OCI-M1 (cell line): ENCODE results near the gene RNF34.

Experiments
- DNase-seq: peaks from one replicate; lab custom pipeline; 2025; lab: John Stamatoyannopoulos, UW

Gene RNF34

DNA sequence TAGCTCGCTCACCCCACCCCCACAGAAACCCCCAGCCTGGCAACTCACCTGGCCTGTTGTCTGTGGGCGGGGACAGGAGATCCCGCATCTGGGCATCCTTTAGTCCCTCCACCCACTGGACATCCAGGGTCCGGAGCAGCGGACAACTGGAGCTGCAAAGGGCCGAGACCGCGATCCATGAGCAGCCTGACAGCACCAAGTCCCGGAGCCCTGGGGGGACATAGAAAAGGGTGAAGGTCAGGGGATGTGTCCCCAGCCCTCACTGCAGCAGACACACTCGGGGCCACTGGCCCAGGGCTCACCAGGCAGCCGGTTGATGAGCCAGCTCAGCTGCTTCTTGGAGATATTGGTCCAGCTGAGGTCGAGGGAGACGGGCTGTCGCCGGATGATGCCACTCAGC lies 40.9 kb downstream of the RNF34 start:
- no peak for DNase-seq

DNA sequence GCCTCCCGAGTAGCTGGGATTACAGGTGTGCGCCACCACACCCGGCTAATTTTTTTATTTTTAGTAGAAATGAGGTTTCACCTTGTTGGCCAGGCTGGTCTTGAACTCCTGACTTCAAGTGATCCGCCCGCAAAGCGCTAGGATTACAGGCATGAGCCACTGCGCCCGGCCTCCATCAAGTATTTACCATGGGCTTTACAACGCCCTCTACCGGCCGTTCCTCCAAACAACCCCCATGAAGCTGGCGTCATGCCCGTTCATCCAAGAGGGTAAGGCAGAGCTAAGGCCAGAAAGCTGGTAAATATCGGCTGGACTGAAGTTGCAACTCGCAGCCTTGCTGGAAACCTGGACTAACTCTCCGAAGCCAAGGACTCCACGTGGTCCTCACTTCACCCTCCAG lies 41.6 kb downstream of the RNF34 start:
- peak; percentile 6 for DNase-seq

DNA sequence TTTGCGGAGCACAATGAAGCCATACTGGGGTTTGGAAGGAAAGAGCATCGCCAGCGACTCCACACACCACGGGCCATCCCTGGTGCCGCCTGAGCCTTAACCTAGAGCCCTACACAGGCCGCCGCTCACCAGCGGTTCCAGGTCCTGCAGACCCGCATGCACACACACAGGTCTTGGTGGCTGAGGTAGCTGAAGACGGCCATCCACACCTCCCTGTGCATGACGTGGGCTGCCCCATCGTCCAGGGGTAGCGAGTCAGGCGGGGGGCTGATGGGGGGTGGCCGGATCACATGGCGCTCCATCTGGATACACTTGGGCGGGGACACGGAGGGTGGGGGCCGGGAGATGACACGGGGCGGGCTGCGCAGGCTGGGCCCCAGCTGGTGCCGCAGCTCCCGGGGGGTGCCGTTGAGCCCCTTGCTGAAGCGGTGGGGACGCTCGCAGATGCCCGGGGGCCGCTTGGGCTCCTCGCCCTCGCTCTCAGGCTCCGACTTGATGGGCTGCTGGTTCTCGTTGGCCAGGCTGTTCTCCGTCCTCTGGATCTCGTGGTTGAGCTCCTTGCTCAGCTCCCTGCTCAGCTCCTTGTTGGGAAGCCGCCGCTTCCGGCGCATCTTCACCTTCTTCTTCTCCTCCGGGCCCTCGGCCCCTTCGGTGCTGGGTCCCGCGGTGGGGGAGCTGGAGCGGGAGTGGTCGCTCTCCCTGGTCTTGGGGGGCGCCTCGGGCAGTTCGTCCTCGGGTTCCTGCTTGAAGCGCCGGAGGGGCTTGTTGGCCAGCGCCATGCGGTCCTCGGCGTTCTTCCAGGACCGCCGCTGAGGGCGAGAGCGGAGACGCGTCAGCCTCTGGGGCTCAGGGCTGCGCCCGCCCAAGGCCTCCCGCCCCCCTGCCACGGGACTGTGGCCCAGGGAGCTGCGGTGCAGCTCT lies 42.4 kb downstream of the RNF34 start:
- no peak for DNase-seq

DNA sequence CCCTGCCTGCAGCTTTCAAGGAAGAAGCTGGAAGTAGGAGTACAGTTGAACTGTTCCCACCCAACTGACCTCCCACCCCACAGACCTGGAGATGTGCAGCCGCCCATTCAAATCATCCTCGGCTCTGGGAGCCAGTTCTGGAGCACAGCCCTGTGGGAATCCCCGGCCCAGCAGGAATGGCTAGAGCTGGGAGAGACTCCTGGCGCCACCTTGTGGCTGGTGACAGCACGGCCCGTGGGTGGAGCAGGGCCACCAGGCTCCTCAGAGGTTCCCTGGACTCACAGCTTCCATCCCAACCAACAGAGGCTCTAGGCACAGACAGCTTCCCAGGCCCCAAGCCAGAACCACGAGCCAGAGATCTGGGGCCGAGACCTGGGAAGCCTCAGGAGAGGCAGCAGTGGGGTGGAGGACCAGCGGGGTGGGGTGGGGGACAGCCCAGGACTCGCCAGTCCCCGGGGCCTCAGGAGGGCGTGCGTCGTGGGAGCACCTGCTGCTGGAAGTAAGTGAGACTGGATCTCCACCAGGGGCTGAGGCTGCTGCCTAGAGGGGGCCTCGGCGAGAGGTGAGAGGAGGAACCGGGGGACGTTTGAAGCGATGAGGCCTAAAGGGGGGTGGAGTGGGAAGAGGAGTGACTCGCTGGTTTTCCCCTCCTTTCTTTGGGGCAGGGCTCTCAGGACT lies 43.4 kb downstream of the RNF34 start:
- peak; percentile 77 for DNase-seq

DNA sequence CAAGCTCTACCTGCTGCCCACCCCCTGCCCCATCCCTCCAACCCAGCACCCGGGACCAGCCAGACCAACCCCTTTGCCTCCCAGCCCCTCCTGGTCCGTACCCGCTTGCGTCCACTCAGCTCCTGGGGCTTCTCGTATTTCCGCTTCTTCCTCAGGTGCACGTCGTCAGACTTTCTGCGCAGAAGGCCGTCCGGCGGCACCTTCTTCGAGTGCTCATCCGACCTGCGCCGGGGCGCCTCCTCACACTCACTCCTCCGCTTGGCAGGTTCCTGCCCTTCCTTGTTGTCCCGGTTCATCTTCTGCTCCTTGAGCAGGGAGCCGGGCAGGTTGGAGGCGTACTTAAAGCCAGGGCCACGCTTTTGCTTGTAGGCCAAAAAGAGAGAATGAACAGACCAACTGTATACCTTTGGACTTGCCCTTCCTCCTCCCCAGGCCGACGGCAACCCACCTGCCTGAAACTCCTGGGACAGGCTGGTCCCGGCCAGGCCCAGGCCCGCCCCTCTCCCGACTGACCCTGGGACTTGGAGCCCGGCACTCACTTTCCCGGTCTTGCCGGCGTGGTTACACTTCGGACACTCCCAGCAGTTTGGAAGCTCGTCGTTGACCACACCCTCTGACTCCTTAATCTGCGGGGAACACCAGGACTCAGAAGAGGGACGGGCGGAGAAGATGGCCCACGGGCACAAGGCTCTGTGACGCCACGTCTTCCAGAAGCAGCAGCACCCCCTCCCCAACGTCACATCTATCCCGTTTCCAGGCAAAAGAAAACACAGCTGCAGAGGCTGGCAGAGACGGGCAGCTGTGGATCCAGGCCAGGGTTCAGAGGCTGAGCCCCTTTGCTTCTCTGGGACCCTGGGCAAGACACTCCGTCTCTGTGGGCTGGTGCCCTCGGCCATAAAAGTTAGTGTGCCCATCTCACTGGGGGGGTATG lies 44.3 kb downstream of the RNF34 start:
- no peak for DNase-seq

DNA sequence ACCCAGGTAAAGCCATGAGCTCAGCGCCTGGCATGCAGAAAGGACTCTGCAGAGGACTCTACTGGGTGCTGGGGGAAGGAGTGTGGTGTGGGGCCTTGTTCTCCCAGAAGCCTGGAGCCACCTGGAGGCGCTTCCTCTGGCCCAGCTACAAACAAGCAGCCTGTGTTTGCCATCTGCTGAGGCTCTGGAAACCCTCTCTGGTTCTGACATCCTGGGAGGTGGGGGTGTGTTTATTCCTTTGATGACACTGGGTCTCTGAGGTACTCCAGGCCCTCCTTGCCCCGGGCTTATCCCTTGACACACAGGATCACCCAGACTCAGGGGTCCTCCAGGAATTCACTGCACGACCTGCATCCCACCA lies 44.9 kb downstream of the RNF34 start:
- DNase-seq: no peak

DNA sequence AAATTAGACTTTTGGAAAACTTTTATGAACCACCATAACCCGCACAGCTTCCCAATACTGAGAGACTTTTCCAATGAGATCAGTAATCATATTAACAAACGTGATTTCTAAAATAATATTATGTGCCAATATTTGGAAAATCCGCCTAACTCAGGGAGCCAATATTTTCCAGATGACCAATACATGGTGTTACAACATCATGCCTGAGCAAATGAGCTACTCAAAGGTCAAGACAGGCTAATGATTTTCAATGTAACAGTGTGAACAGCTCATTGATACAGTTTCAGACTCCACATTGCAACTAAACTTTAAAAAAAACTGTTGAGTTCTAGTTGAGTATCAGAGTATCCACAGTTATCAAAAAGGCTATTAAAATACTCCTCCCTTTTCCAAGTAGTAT lies 46.8 kb downstream of the RNF34 start:
- no peak for DNase-seq

DNA sequence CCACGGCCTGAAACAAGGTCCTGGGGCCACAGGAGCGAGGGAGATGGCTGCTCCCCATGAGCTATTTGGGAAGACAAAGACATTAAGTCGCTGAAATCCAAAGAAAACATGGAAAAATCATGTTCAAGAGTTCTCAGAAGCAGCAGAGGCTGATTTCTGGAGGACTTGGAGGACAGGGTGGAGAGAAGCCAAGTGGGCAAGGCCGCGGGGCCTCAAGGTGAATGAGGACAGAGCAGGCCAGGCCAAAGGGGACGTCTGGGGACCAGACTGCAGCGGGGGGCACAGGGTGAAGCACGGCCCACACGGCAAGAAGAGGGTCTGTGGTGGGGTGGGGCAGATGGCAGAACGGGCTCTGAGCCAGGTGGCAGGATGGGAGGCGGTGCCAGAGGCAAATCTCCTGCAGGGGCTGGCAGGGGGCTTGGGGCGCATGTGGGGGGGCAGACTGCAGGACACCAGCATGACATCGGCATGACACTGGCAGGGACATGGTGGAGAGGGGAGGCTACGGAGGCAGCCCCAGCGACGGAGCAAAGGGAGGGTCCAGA lies 48.9 kb downstream of the RNF34 start:
- DNase-seq: no peak

DNA sequence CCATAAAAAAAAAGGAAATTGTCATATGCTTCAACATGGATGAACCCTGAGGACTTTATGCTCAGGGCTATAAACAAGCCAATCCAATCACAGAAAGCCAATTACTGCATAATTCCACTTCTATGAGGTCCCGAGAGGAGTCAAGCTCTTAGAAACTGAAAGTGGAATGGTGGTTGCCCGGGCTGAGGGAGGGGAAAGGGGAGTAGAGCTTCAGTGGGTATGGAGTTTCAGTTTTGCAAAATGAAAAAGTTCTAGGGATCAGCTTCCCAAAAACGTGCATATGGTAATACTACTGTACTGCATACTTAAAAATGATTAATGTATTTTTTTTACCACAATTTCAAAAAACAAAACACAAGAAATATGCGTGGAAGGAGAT lies 52.0 kb downstream of the RNF34 start:
- DNase-seq: peak; percentile 35

DNA sequence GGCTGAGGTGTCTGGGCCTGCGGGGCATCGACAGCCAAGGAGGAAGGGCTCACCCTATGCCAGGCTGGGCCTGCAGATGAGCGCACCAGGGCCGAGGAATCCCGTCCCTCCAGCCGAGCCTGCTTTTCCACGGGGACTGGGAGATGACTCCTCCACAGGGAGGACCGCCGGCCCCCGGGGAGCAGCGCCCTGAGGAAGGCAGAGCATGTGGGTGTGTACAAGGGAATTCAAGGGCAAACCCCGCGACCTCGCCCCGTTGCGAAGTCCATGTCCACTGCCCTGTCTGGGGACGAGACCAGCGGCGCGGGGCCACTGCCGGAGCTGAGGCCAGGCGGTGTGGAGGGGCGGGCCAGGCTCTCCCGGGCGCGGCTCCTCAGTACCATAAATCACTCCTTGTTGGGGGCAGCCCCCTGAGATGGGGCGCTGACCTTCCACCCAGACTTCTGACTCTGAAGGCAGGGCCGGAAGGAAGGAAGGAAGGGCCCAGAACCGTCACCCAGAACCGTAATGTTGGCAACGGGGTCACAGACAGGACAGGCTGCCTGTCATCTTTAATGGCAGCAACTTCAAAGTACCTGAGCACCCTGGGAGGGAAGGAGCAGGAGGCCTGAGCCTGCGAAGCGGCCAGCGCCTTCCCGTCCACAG lies 52.5 kb downstream of the RNF34 start:
- no peak for DNase-seq

DNA sequence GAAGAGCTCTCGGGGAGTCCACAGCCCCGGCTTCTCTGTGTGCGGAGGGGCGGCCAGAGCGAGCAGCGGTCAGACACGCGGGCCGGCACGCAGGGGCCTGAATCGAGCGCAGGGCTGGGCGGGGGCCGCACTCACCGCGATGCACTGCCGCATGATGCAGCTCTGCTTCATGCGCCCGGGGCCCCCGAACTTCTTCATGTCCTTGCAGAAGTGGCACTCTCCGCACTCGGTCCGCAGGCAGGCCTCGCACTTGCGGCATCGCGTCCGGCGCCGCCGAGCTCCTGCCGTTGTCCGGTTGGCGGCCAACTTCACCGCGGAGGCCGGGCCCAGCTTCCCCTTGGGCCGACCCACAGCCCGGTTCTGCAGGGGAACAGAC lies 53.1 kb downstream of the RNF34 start:
- no peak for DNase-seq

DNA sequence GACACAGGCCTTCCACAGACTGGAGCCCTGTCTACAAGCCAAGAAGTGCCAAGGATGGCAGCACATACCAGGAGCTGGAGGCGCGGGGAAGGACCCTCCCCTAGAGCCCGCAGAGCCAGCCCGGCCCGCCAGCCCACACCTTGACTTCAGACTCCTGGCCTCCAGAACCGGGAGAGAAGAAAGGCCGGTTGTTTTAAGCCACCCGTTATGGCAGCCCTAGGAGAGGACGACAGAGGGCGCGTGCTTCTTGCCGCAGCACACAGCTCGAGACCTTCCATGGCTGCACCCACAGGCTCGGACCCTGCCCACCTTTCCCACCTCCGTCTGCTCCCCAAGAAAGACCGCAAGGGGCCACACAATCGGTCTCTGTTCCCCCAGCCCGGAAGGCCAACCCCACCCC lies 53.7 kb downstream of the RNF34 start:
- DNase-seq: no peak

DNA sequence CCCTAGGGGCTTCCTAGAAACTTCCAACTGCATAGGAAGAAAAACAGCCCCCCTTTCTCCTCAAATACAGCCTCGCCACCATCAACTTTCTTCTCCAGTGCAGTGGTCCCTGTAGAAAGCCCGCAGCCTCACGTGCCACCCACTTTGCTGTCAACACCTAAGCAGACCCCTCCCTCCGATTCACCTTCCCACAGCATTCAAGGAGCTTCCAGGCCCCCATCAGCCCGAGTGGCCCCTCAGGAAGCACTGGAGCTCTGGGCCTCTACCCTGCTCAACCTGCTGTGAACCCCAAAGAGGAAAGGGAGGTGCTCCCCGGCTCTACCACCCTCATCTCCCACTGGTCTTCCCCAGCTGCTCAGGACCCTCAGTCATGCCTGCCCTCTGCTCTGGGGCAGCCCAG lies 55.0 kb downstream of the RNF34 start:
- DNase-seq: no peak

DNA sequence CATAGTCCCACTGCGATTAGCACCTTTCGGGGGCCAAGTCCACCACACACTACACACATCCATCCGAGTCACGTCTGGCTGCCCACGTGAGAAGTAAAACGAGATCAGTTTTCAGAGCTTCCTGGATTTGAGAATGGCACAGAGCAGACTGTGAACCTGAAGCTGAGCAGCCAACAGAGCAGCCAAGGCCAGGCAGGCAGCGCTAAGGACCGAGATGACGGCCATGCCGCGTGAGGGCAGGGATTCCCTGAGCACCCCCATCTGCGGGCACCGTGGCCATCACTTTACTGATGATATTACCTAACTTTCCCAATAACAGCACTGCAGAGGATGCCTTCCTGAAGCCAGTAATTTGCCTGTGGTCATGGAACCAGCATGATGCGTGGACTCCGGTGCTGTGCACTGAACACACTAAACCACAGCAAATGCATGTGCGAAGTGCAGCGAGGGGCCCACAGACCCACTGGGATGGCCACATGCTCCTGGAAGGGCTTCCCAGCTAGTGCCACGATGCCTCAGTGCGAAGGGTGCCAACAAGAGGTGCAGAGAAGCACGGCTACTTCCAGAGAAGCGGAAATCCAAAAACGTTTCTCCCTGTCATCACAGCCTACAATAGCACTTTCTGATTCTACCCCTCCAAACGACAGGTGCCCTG lies 56.0 kb downstream of the RNF34 start:
- DNase-seq: no peak

DNA sequence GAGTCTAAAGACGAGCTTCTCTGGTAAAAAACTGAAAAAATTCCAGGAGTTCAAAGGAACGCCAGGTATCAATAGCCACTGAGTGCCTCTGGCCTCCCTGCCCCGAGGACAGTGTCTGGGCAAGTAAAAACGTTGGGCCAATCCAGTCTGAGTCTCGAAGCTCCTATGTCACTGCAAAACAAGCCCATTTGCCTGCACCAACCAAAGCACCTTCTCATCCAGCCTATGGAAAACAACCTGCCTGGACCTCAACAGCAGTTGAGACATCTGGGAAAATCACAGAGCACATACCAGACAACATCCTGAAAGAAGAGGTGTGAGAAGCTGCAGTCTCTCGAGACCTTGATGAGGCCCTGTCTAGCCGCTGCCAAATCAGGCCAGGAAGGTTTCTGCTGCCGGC lies 56.6 kb downstream of the RNF34 start:
- DNase-seq: no peak

DNA sequence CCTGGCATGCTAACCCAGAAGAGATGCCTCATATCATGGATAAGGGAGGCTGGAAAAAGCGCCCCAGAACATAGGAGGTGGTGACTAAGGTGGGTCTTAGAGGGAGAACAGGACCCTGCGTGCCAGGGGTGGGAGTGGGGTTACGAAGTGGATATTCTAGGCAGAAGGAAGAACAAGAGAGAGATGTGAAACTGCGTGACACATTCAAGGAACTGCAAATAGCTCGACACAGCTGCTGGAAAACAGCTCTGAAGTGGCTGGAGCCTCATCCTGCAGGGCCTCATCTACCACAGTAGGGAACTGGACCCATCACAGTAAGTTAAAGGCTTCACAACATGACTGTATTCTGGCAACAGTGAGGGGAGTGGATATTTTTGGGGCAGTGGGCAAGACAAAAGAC lies 61.1 kb downstream of the RNF34 start:
- DNase-seq: no peak

DNA sequence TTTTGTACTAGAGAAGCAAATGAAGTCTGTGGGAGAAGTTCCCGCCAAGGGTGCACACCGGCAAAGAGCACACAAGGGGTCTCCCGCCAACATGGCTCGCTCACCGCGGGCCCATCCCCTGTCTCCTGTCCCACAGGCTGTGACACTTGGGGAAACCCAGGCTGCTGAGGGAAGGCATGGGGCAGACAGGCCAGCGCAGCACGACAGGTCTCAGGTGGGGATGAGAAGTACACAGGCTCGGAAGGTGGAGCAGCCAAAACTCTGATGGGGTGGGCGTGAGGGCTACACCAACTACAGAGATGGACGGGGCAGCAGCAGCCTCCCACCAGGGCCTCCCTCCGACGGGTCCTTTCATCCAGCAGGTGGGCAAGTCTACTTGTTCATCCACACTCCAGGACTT lies 64.4 kb downstream of the RNF34 start:
- no peak for DNase-seq

DNA sequence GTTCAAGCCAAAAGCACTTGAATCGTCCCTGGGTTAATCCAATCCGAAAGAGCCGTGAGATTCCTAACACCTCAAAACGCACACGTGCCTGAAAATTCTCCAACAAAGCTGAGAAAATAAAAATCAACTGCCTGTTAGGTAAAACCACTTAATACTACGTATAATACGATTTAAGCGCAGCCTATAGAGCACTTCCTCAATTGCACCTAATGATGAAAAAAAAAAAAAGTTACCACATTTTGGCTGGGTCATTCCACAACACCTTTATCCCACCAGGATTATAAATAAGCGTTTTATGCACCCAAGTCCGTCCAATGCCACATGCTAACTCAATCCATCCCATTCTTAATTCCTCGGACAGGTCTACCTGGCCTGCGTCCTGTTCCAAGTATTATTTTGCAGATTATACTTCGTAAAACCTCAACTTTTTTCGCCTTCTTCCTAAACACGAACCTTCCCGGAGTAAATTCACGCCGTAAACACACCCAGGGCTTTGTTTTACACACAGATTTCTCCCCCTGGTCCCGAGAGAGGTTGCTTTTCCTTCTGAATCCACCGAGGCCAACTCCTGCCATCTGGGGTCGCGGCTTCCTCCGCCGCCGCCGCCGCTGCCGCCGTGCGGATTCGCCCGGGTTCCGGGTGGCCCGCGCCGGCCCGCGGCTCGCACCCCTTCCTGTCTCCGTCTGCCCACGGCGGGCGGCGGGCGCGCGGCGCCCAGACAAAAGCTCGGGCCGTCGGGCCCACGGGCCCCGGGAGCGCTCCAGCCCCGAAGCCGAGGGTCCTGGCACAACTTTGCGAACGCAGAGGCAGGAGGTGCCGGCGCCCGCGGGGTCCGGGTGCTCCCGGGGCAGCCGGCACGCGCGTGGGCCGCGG lies 66.2 kb downstream of the RNF34 start:
- DNase-seq: peak; percentile 63

DNA sequence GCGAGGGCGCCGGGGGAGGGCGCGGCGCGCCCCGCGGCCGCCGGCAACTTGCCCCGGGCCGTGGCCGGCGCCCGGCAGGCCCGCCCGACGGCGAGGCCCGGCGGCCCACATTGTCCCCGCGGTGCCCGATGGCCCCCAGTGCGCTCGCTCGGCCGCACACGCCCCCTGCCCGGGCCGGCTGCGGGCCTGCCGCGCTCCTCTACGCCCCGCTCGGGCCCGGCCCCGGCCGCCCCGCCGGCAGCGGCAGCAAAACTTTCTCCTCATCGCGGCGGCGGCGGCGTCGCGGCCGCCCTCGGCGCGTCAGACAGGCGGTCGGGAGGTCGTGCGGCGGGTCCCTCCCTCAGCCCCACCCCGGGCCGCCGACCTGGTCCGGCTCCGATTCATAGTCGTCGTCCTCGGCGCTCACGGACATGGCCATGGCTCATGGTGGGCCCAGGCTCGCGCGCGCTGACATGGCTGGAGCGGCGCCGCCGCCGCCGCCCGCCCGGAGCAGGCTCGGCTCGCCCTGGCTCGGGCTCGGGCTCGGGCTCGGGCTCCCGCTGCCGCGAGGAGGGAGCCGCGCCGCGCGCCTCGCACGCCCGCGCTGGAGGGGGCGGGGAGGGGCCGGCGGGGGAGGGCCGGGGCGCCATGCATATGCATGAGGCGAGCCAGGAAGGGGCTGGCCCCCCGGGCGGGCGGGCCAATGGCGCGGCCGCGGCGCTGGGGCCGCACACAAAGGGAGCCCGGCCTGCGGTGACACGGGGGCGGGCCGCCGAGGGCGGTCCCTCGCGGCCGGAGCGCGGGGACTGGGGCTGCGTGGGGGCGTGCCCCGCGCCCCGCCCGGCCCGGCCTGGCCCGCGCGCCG lies 67.1 kb downstream of the RNF34 start:
- DNase-seq: peak; percentile 91
